ENCODE results near the gene TMEM271. TPM values are rescaled to one million over a fixed set of nuclear protein-coding genes. Genes with fewer than 3 reads are reported as not detected.

The TMEM271 gene
- polyA plus RNA-seq, 3 donors: 0.09 TPM; not detected in 2

- no peak for DNase-seq
Measured at GRCh38 chr4:534101-534575, 42.0 kb downstream of the TMEM271 start.

GRCh38 chr4:533318-534100 lies 42.6 kb downstream of the TMEM271 start:
- no peak for DNase-seq

GRCh38 chr4:532588-533317 lies 43.3 kb downstream of the TMEM271 start:
- DNase-seq: no peak

- no peak for DNase-seq
Measured at GRCh38 chr4:531721-532565, 44.2 kb downstream of the TMEM271 start.

GRCh38 chr4:531076-531475 lies 45.0 kb downstream of the TMEM271 start:
- DNase-seq: no peak

GRCh38 chr4:530017-530781 lies 45.9 kb downstream of the TMEM271 start:
- no peak for DNase-seq

GRCh38 chr4:529563-529962 lies 46.5 kb downstream of the TMEM271 start:
- no peak for DNase-seq

- no peak for DNase-seq
Measured at GRCh38 chr4:528835-529234, 47.3 kb downstream of the TMEM271 start.

- DNase-seq: no peak
Measured at GRCh38 chr4:528296-528695, 47.8 kb downstream of the TMEM271 start.

- DNase-seq: no peak
Measured at GRCh38 chr4:526971-527460, 49.1 kb downstream of the TMEM271 start.

- DNase-seq: no peak
Measured at GRCh38 chr4:526189-526909, 49.7 kb downstream of the TMEM271 start.

GRCh38 chr4:525660-526059 lies 50.4 kb downstream of the TMEM271 start:
- no peak for DNase-seq

GRCh38 chr4:524196-524595 lies 51.9 kb downstream of the TMEM271 start:
- DNase-seq: no peak

Other genes with a start within 250 kb of the TMEM271 start
- 10 to 100 TPM; 23.7 to 46.5 (median 40.6) TPM for gene ZNF141, start 238.5 kb downstream of the TMEM271 start, polyA plus RNA-seq (ENCODE audit: insufficient read length in 3 of 3)
- gene ZNF721, start 77.1 kb downstream of the TMEM271 start, polyA plus RNA-seq (ENCODE audit: insufficient read length in 3 of 3): 10 to 100 TPM; 31.8 to 43.9 (median 38.5) TPM
- gene PIGG, start 77.1 kb downstream of the TMEM271 start, polyA plus RNA-seq (ENCODE audit: insufficient read length in 3 of 3): 10 to 100 TPM; 52.5 to 90.1 (median 82.2) TPM
- 10 to 100 TPM; 40.3 to 56.1 (median 46.4) TPM for gene PDE6B, start 49.3 kb upstream of the TMEM271 start, polyA plus RNA-seq (ENCODE audit: insufficient read length in 3 of 3)
- 100 to 1,000 TPM; 221 to 338 (median 268) TPM for gene ATP5ME, start 98.0 kb upstream of the TMEM271 start, polyA plus RNA-seq (ENCODE audit: insufficient read length in 3 of 3)
- 10 to 100 TPM; 21.6 to 23.2 (median 22.7) TPM for gene MYL5, start 98.2 kb upstream of the TMEM271 start, polyA plus RNA-seq (ENCODE audit: insufficient read length in 3 of 3)
- 1 to 10 TPM; 4.1 to 7.8 (median 7.4) TPM for gene SLC49A3, start 112.9 kb upstream of the TMEM271 start, polyA plus RNA-seq (ENCODE audit: insufficient read length in 3 of 3)
- gene PCGF3, start 129.5 kb upstream of the TMEM271 start, polyA plus RNA-seq (ENCODE audit: insufficient read length in 3 of 3): 10 to 100 TPM; 60.9 to 88.3 (median 82.7) TPM
- gene CPLX1, start 249.8 kb upstream of the TMEM271 start, polyA plus RNA-seq (ENCODE audit: insufficient read length in 3 of 3): 1 to 10 TPM; 3.0 to 3.5 (median 3.1) TPM